ENCODE measurements around the gene PEX14.

PEX14 gene

DNA sequence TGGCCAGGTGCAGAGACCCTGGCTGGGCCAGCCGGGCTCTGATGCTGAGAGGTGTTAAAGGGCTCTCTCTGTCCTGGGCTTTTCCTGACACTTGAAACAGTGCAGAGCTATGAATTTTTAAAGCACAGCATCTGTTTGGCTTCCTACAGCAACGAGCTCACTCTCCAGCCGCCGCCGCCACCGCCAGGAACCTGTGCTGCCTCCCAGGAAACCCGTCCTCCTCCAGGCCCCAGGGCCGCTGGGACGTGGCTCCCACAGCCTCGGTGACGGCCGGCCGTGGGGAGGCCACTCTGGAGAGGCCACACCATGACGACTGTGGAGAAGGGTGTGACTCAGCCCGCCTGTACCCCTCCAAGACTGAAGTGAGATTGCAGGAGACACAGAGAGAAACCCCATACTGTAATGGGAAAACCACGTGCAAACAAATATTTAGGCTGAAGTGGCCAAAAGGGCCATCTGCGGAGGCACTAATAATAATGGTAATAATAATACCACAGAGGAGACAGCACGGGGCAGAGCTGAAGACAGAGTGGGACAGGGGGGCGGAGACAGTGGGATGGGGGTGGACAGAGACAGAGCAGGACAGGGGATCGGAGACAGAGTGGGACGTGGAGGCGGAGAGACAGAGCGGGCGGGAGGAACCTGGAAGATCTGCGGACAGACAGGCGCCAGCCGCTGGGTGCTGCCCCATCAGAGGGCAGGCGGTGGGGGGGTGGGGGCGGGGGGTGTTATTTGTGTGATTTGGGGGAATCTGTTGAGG lies 182.5 kb downstream of the PEX14 start:
- H3K27me3 Mint-ChIP-seq (ENCODE audit: low read depth), result peaks cover 29% of the 10 kb centered on the region
- H3K4me3 Mint-ChIP-seq, result no peak overlapping the region
- TF ChIP-seq, protein P1, sequence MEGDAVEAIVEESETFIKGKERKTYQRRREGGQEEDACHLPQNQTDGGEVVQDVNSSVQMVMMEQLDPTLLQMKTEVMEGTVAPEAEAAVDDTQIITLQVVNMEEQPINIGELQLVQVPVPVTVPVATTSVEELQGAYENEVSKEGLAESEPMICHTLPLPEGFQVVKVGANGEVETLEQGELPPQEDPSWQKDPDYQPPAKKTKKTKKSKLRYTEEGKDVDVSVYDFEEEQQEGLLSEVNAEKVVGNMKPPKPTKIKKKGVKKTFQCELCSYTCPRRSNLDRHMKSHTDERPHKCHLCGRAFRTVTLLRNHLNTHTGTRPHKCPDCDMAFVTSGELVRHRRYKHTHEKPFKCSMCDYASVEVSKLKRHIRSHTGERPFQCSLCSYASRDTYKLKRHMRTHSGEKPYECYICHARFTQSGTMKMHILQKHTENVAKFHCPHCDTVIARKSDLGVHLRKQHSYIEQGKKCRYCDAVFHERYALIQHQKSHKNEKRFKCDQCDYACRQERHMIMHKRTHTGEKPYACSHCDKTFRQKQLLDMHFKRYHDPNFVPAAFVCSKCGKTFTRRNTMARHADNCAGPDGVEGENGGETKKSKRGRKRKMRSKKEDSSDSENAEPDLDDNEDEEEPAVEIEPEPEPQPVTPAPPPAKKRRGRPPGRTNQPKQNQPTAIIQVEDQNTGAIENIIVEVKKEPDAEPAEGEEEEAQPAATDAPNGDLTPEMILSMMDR (IDR thresholded peaks at IDR 0.05; ENCODE audit: unreplicated experiment in 3 of 3), result no peak
- H3K9me3 Mint-ChIP-seq, result no peaks in the 10 kb centered on the region
- peaks cover 16% of the 10 kb centered on the region for H3K36me3 Mint-ChIP-seq (ENCODE audit: low read depth)
- peak overlapping the region in 1 of 3 experiments; percentile 25 for H3K27ac Mint-ChIP-seq
- peaks cover 5% of the 10 kb centered on the region for H3K4me1 Mint-ChIP-seq

DNA sequence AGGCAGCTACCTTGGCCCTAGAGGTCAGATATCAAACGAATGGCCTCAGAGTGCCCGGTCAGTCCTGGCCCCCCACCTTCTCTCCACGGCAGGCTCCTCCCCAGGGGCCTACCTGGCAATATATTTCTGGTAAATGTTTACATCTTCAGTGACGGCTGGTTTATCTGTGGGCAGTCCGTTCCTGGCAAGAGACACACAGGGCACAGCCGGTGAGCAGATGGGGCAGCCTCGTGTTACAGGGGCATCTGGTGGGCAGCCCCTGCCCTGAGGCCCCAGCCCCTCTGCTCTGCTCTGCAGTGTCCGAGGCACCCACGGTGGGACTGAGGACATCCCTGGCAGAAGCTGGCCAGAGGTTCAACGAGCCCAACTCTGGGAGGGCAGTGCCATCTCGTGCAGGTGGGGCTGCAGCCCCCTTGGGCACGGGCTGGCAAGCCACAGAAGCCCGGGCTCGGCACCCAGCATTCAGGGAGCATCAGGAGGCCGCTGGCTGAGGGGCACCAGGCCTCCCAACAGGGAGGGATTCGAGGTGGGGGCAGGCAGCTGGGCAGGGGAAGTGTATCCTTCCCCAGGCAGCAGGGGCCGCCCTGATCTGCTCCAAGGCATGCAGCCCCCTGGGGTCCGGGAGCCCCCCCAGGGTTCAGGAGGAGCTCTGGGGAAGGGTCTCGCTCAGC lies 183.8 kb downstream of the PEX14 start:
- H3K9me3 Mint-ChIP-seq, result no peaks in the 10 kb centered on the region
- TF ChIP-seq, protein P1 (IDR thresholded peaks at IDR 0.05; ENCODE audit: unreplicated experiment in 3 of 3), result no peak
- H3K4me1 Mint-ChIP-seq, result peaks cover 5% of the 10 kb centered on the region
- H3K36me3 Mint-ChIP-seq (ENCODE audit: low read depth), result peaks cover 11% of the 10 kb centered on the region
- no peak overlapping the region for H3K27ac Mint-ChIP-seq
- H3K4me3 Mint-ChIP-seq, result no peak overlapping the region
- H3K27me3 Mint-ChIP-seq (ENCODE audit: low read depth), result peaks cover 23% of the 10 kb centered on the region

DNA sequence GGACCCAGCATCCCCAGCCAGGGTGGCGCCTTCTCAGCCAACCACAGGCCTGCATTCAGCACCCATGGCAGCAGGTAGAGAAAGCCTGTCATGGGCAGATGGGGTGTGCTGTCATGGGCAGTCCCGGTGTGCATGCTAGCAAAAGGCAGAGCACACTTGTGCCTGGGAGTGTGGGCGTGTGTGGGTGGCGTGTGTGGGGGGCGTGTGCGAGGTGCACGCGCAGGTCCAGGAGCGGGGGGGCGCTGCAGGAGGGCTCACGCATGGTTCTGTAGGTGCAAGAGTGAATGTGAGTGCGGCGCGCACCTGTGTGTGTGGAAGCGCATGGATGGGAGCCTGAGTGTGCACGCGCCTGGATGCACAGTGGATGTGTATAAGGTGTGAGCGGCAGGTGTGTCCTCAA lies 184.5 kb downstream of the PEX14 start:
- TF ChIP-seq, protein P1 (IDR thresholded peaks at IDR 0.05; ENCODE audit: unreplicated experiment in 3 of 3), result no peak
- no peak overlapping the region for H3K27ac Mint-ChIP-seq

DNA sequence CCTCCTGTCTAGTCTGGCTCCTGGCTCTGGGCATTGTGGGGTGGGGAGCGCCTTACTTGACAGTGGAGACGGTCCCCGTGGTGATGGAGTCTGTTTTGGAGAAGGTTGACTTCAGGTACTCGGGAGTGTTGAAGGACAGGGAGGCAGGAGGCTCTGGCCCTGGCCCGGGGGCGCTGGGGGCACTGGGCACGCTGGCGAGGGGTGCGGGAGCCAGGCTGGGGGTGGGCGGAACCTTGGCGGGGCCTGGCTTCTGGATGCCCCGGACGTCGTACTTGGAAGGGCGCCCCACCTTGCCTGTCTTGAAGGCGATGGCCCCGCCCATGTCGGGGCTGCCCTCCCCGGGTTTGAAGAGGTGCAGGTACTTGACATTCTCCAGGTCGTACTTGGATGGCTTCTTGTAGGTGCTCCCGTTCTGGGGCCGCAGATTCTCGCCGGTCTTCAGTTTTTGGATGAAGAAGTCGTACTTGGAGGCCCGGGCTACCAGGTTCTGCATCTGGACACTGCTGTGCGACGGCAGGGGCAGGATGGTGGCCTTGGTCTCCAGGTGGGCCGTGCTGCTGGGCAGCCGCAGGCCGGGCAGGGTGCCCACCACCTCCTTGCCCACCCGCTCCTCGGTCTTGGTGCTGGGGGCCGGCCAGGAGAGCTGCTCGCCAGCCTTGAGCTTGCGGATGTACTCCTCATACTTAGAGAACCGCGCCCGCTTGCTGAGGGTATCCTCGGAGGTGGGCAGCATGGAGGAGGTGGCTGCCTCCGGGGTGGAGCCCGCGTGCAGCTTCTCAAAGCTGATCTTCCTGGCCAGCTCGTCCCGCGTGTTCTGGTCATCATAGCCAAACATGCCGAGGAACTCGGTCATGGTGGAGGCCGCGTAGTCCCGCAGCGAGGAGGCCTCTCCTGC lies 185.1 kb downstream of the PEX14 start:
- Mint-ChIP-seq H3K9me3 (no peaks in the 10 kb centered on the region), H3K36me3 (ENCODE audit: low read depth) (peaks cover 6% of the 10 kb centered on the region), H3K4me3 (no peak overlapping the region), H3K4me1 (peaks cover 13% of the 10 kb centered on the region), H3K27ac (no peak overlapping the region), H3K27me3 (ENCODE audit: low read depth) (peaks cover 13% of the 10 kb centered on the region)
- TF ChIP-seq, protein P1 (IDR thresholded peaks at IDR 0.05; ENCODE audit: unreplicated experiment in 3 of 3), result no peak

More for the DNA sequence above, 184.5 kb downstream of the PEX14 start:
- H3K9me3 Mint-ChIP-seq, result no peaks in the 10 kb centered on the region
- peaks cover 10% of the 10 kb centered on the region for H3K4me1 Mint-ChIP-seq
- peaks cover 6% of the 10 kb centered on the region for H3K36me3 Mint-ChIP-seq (ENCODE audit: low read depth)
- no peak overlapping the region for H3K4me3 Mint-ChIP-seq
- H3K27me3 Mint-ChIP-seq (ENCODE audit: low read depth), result peaks cover 17% of the 10 kb centered on the region

DNA sequence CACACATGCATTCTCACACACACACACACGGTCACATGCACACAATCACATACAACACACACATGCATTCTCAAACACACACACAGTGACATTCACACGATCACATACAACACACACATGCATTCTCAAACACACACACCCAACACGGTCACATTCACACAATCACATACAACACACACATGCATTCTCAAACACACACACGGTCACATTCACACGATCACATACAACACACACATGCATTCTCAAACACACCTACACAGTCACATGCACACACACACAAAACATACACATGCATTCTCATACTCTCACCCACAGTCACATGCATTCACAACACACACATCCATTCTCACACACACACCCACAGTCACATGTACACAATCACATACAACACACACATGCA lies 186.7 kb downstream of the PEX14 start:
- Mint-ChIP-seq H3K4me3 (no peak overlapping the region), H3K27ac (no peak overlapping the region), H3K27me3 (ENCODE audit: low read depth) (peaks cover 14% of the 10 kb centered on the region), H3K9me3 (no peaks in the 10 kb centered on the region), H3K4me1 (peaks cover 18% of the 10 kb centered on the region), H3K36me3 (ENCODE audit: low read depth) (no peaks in the 10 kb centered on the region)
- TF ChIP-seq, protein P1 (IDR thresholded peaks at IDR 0.05; ENCODE audit: unreplicated experiment in 3 of 3), result no peak
